ENCODE measurements around the gene CCDC158. TPM values are rescaled to one million over a fixed set of nuclear protein-coding genes. Genes with fewer than 3 reads are reported as not detected.

Gene CCDC158
- total RNA-seq, 1 donor from 2014 or later, result 1.1 TPM

DNA sequence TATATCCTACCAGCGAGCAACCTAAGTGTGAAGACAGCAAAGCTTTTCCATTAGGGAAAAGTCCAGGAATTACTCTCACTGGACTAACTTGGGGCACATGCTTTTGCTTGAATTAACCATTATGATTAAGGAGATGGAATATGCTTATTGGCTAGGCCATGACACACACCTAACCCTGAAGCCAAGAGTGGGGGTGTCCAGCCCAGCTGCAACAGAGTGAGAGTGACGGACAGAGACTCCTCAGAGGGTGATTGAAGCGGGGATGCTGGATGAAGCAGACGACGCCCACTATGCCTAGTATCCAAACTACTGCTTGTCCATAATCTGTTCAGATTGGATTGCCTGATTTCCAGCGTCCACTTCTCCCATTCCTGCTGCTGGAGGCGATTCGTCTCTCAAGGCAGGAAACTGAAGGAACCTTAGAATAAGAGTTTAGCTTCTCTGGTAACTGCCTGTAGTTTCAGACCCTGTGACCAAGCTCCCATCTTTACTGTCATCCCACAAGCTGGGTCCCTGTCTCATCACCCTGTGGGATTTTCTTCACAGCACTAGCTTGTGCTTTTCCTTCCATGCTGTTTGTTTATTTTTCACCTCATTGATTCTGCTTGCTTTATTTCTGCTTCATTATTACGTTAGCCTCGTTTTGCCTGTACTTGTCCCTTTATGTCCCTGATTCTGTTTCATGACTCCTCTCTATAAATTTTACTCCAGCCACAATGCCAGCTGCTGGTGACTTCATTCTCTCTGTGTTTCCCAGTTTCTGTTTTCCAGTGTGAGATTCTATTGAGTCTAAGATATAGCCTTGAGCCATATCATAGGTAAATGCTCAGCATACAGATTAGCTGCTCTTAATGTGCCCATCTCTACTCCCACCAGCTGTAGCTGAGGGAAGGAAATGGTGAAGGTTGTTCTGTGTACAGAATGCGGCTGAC, 150.4 kb downstream of the CCDC158 start:
- H3K4me3 ChIP-seq, result no peak overlapping the region
- no peak overlapping the region for H3K27ac ChIP-seq
- DNase-seq (ENCODE audit: low spot score in 2 of 2), result no peak
- TF ChIP-seq CTCF (IDR thresholded peaks at IDR 0.05), result no peak
- no peaks in the 10 kb centered on the region for H3K9me3 ChIP-seq
- intact Hi-C loops (cut with DNase I), result no loop called here
- no peaks in the 10 kb centered on the region for H3K36me3 ChIP-seq
- H3K27me3 ChIP-seq, result no peaks in the 10 kb centered on the region
- H3K4me1 ChIP-seq, result no peaks in the 10 kb centered on the region

DNA sequence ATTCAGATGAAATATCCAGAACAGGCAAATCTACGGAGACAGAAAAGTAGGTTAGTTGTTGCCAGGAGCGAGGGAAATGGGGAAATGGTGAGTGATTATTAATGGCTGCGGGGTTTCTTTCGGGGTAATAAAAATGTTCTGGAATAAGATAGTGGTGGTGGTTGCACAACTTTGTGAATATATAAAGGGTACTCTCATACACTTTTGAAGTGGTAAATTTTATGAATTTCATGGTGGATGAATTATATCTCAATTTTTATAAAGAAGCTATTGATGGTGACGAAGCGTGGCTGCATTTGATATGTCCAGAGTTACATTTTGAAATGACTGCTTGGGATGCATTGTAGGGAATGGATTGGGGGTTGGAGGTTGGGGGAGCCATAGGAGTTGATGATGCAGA, 153.1 kb downstream of the CCDC158 start:
- no peak overlapping the region for H3K4me3 ChIP-seq
- H3K27me3 ChIP-seq, result no peaks in the 10 kb centered on the region
- H3K9me3 ChIP-seq, result no peaks in the 10 kb centered on the region
- DNase-seq (ENCODE audit: low spot score in 2 of 2), result no peak
- no peaks in the 10 kb centered on the region for H3K4me1 ChIP-seq
- no peak overlapping the region for H3K27ac ChIP-seq
- intact Hi-C loops (cut with DNase I), result no loop called here
- TF ChIP-seq CTCF (IDR thresholded peaks at IDR 0.05), result no peak
- H3K36me3 ChIP-seq, result no peaks in the 10 kb centered on the region

DNA sequence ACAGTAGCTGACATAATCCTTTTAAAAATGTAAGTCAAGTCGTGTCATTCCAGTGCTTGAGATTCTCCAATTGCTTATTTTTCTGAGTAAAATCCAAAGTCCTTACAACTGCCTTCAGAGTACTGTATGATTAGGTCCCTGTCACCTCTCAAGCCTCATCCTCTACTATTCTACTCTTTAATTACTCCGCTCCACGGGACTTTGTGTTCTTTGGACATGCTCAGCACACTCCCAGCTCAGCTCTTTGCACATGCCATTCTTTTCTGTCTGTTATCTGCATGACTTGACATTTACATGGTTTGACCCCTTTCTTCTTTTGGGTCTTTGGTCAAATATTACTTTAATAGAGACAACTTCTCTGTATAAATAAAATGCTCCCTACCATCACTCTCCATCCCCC, 154.3 kb downstream of the CCDC158 start:
- no peak for TF ChIP-seq CTCF (IDR thresholded peaks at IDR 0.05)
- Histone ChIP-seq H3K4me1 (no peaks in the 10 kb centered on the region), H3K27me3 (no peaks in the 10 kb centered on the region), H3K27ac (no peak overlapping the region), H3K4me3 (no peak overlapping the region), H3K36me3 (no peaks in the 10 kb centered on the region), H3K9me3 (no peaks in the 10 kb centered on the region)
- no peak for DNase-seq (ENCODE audit: low spot score in 2 of 2)
- intact Hi-C loops (cut with DNase I), result no loop called here

DNA sequence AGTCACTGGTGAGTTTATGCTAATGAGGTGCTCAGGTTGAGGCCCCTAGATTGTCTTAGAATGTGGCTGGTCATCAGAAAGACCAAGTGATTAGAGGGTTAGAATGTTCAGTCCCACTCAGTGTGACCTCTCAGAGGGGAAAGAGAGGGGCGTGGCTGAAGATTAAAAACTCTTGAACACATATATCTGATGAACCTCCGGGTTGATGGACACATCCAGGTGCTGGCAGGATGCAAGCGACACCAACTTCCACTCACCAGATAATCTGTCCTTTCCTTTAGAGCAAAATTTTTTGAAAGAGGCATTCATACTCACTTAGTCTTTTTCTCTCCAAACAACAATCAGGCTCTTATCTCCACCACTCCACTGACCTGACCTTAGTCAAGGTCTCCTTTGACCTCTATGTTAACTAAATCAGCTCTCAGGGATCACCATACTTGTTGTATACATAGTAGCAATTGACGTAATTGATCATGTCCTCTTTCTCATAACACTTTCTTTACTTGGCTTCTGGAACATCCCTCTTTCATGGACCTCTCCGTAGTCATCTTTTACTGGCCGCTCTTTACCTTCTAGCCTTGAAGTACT, 155.2 kb downstream of the CCDC158 start:
- no peak for DNase-seq (ENCODE audit: low spot score in 2 of 2)
- Histone ChIP-seq H3K27ac (no peak overlapping the region), H3K36me3 (no peaks in the 10 kb centered on the region), H3K4me3 (no peak overlapping the region), H3K27me3 (no peaks in the 10 kb centered on the region), H3K9me3 (no peaks in the 10 kb centered on the region), H3K4me1 (no peaks in the 10 kb centered on the region)
- no peak for TF ChIP-seq CTCF (IDR thresholded peaks at IDR 0.05)
- intact Hi-C loops (cut with DNase I), result no loop called here

Other genes starting within 250 kb of the CCDC158 start
- 94.1 TPM for gene SCARB2, start 207.3 kb downstream of the CCDC158 start, total RNA-seq
- not detected for gene FAM47E, start 169.4 kb downstream of the CCDC158 start, total RNA-seq
- gene STBD1, start 114.4 kb downstream of the CCDC158 start, total RNA-seq, result 19.9 TPM
- gene SHROOM3, start 14.1 kb upstream of the CCDC158 start, total RNA-seq, result 192 TPM